ENCODE data around the gene DLG4.

DLG4 gene

GRCh38 chr17:7236808-7237207 lies 17.2 kb upstream of the DLG4 start:
- no peak for TF ChIP-seq TAF1 (IDR thresholded peaks at IDR 0.05; ENCODE audit: low read depth)
- TF ChIP-seq REST (IDR thresholded peaks at IDR 0.05; ENCODE audit: low read depth): no peak
- no peak for TF ChIP-seq FOXM1 (IDR thresholded peaks at IDR 0.05; ENCODE audit: borderline replicate concordance, low read depth)
- TF ChIP-seq CREB1 (IDR thresholded peaks at IDR 0.05; ENCODE audit: low read depth): no peak
- TF ChIP-seq TEAD4 (IDR thresholded peaks at IDR 0.05): no peak
- TF ChIP-seq EGR1 (IDR thresholded peaks at IDR 0.05): no peak
- TF ChIP-seq TCF12 (IDR thresholded peaks at IDR 0.05; ENCODE audit: low read depth): no peak
- no peak for TF ChIP-seq USF1 (IDR thresholded peaks at IDR 0.05)
- TF ChIP-seq CEBPB (IDR thresholded peaks at IDR 0.05): no peak
- TF ChIP-seq NFIC (IDR thresholded peaks at IDR 0.05): no peak
- no peak for TF ChIP-seq YY1 (IDR thresholded peaks at IDR 0.05; ENCODE audit: low read depth)
- no peak for TF ChIP-seq ZBTB7A (IDR thresholded peaks at IDR 0.05; ENCODE audit: low read depth)
- TF ChIP-seq RAD21 (IDR thresholded peaks at IDR 0.05; ENCODE audit: low read depth): no peak
- no peak for TF ChIP-seq EP300 (IDR thresholded peaks at IDR 0.05; ENCODE audit: borderline replicate concordance)
- no peak for TF ChIP-seq MAX (IDR thresholded peaks at IDR 0.05)

GRCh38 chr17:7235693-7236665 lies 16.3 kb upstream of the DLG4 start:
- TF ChIP-seq ZBTB7A (IDR thresholded peaks at IDR 0.05; ENCODE audit: low read depth): no peak
- TF ChIP-seq USF1 (IDR thresholded peaks at IDR 0.05): no peak
- TF ChIP-seq CREB1 (IDR thresholded peaks at IDR 0.05; ENCODE audit: low read depth): no peak
- TF ChIP-seq RAD21 (IDR thresholded peaks at IDR 0.05; ENCODE audit: low read depth): no peak
- TF ChIP-seq CEBPB (IDR thresholded peaks at IDR 0.05): no peak
- no peak for TF ChIP-seq NFIC (IDR thresholded peaks at IDR 0.05)
- TF ChIP-seq TEAD4 (IDR thresholded peaks at IDR 0.05): no peak
- no peak for TF ChIP-seq YY1 (IDR thresholded peaks at IDR 0.05; ENCODE audit: low read depth)
- TF ChIP-seq REST (IDR thresholded peaks at IDR 0.05; ENCODE audit: low read depth): no peak

- TF ChIP-seq CREB1 (IDR thresholded peaks at IDR 0.05; ENCODE audit: low read depth) (no peak), NFIC (IDR thresholded peaks at IDR 0.05) (no peak; the same call in 1 of the 2 replicates), TAF1 (IDR thresholded peaks at IDR 0.05; ENCODE audit: low read depth) (peak; percentile 41; the same call in 1 of the 2 replicates), RAD21 (IDR thresholded peaks at IDR 0.05; ENCODE audit: low read depth) (no peak), EGR1 (IDR thresholded peaks at IDR 0.05) (peak; percentile 59; the same call in 1 of the 2 replicates), USF1 (IDR thresholded peaks at IDR 0.05) (peak; percentile 99), MAX (IDR thresholded peaks at IDR 0.05) (peak; percentile 92), ZBTB7A (IDR thresholded peaks at IDR 0.05; ENCODE audit: low read depth) (no peak), TCF12 (IDR thresholded peaks at IDR 0.05; ENCODE audit: low read depth) (peak; percentile 48; the same call in 1 of the 2 replicates), YY1 (IDR thresholded peaks at IDR 0.05; ENCODE audit: low read depth) (peak; percentile 74), FOXM1 (IDR thresholded peaks at IDR 0.05; ENCODE audit: borderline replicate concordance, low read depth) (no peak), EP300 (IDR thresholded peaks at IDR 0.05; ENCODE audit: borderline replicate concordance) (peak; percentile 38; the same call in 1 of the 2 replicates), CEBPB (IDR thresholded peaks at IDR 0.05) (no peak), REST (IDR thresholded peaks at IDR 0.05; ENCODE audit: low read depth) (no peak), TEAD4 (IDR thresholded peaks at IDR 0.05) (peak; percentile 56)
Observed at GRCh38 chr17:7234083-7234951, 14.7 kb upstream of the DLG4 start, which contains the start of gene DVL2. TSS of gene DVL2 (minus strand) at chr17:7234517. CDS start at chr17:7234262, 255 bp downstream.

Data from Ishikawa (cell line).